ENCODE measurements around the gene GLRX3.

Gene GLRX3

DNA sequence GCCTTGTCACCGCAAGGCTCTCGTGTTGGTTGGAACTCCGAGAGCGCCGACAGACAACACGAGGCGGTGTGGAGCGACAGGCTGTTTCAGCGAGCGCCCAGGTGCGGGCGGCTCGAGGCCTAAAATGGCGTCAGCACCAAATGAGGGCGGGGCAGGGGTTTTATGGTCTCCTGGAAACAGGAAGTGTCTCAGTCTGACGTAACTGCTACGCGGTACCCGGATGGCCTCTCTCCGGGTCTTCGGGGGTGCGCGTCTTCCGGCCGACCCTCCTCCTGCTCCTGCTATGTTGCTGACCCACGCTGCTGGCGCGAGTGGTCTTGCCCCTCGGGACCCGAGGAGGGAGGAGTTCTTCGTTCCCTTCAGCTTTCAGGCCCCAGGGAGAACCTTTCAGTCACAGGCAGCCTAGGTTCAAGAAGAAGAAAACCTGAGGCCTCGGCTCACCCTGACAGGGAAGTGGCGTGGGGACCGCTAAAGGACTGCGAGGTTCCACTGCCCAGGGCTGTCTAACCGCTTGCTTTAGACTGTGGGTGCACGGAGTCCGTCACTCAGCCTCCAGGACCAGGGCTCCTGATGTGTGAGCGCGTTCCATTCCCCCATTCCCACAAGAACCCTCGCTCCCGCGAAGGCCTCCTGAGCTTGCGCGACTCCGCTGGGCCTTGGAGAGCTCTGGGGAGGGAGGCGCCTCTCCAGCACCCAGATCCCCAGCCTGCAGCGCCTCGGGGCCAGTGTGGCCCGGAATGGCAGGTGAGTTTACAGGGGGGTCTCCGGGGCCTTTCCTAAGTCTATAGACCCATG, 77.3 kb downstream of the GLRX3 start:
- DNase-seq: no peak

DNA sequence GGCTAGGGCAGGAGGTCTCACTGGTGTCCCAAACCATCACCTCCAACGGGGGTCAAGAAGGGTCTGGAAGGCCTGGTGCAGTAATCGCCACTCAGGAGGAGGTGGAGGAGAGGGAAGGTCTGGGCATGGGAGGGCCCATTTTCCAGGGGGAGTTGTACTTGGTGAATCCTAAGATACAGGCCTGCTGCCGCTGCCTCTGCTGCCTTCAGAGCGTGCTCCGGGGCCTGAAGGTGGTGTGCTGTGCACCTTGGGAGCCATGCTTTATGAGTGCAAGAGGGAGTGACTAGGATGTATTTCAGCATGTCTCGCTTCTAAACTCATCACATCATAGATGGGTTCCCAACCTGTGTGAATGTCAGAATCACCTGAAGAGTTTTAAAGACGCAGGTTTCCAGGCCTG, 78.2 kb downstream of the GLRX3 start:
- no peak for DNase-seq

DNA sequence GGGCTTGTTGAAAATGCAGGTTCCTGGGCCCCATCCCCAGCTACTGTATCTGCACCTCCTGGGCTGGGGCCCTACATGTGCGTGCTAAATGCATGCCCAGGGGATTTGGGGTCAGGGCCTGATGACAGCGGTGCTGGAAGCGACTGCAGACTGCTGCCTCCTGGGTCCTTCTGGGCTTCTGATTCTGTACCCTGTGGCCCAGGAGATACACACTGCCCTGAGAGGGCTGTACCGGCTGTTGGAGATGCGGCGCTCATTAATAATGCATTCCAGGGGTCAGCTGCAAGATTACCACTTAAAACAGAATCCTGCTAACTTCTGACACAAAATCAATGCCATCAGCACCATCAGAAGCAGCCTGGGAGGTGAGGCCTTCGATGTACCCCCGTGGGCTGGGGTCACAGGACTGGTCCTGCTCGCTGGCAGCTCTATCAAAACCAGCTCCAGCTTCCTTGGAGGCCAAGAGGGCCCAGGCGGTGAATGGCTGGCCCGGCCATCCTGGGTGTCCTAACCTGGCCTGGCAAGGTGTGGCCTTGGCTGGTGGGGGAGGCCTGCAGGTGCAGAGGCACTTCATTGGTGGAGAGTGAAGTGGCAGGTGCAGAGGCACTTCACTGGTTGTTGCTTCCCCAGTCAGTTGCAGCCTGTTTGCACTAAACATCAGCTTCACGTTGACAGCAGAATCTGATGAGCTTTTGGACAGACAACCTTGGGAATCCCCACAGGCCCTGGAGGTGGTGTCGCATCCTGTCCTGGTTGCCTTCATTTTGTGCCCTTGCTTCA, 79.2 kb downstream of the GLRX3 start:
- DNase-seq: no peak

DNA sequence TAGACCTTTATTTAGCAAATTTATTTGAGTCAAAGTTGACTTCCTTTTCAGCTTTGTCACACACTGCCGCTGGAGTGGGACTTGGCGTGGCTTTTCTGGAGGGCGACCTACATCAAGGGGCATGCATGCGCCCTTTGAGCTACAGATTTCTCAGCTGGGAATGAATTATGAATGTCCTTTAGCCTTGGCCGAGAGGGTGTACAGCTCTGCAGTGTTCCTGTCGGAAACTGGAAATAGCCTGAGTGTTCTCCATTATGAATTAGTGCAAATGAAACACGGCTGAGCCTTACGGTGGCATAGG, 79.7 kb downstream of the GLRX3 start:
- no peak for DNase-seq

DNA sequence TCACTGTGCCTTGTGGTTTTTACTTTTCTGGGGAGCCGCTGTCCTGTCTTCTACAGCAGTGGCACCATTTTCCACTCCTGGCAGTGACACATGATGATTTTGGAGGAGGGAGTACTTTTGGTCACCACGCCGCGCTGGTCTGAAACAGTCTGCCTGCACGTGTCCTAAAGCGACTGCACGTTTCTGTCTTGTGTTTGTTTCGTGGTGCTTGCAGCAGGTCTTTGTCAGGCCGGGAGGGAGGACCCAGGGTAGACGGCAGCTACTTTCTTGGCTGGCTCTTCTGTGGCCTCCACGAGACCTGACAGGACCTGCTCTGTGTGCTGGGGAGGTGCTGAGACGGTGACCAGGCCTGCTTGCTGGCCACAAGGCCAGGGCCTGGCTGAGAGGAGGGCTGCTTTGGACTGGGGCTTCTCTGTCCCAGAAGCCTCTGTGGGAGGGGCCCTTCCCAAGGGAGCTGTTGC, 82.0 kb downstream of the GLRX3 start:
- DNase-seq: no peak

DNA sequence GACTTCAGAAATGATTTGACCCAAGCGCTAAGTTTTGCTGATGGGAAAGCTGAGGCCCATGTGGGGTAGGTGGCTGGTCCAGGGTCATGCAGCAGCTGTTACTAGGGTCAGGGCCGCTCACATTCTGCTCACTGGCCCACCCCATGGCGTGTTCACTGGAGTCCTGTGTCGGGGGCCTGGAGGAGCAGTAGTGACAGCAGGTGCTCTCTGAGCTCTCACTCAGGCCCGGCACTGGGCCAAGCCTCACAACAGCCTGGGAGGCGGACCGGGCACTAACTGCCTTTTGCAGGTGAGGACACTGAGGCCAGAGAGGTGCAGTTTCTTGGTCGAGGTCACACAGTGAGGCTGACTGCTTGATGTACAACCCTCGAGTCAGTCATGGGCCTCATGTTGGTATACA, 82.7 kb downstream of the GLRX3 start:
- DNase-seq: no peak

DNA sequence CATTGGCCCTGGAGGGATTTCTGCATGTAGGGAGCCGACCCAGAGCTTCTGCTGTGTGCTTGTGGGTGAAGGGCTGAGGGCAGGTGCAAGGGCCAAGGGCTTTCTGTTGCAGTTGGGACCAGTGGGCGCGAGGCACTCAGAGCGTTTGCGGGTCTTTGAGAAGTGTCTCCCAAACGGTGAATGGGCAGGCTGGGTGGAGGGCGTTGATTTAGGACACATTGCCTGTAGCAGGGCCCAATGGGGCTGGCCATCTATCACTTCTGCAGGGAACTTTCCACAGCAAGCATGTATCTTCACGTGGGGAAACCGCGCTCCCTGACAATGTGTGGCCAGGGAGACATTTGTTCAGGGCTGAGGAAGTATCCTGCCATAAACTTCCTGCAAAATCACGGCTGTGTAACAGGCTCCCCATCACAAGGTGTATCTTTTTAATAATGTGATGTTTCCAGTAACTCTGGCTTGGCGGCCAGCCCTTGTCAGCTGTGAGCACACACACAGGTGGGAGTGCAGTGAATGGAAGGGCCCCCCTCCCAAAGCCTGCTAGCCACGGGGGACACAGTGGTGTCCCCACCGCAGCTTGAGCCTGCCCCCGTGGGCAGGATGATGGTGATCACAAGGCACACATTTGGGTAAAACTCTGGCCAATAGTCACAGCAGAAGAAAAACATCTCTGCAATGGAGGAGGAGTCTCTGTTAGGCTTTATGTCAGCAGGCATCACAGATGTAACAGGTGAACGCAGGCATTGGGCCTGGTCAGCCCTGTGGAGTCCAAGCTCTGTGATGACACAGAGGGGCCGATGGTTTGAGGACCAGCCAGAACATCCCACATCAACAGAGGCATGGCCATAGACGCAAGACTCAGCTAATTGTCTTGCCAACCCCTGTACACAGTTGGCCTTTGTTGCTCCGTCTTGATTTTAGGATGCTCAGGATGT, 84.3 kb downstream of the GLRX3 start:
- DNase-seq: no peak

DNA sequence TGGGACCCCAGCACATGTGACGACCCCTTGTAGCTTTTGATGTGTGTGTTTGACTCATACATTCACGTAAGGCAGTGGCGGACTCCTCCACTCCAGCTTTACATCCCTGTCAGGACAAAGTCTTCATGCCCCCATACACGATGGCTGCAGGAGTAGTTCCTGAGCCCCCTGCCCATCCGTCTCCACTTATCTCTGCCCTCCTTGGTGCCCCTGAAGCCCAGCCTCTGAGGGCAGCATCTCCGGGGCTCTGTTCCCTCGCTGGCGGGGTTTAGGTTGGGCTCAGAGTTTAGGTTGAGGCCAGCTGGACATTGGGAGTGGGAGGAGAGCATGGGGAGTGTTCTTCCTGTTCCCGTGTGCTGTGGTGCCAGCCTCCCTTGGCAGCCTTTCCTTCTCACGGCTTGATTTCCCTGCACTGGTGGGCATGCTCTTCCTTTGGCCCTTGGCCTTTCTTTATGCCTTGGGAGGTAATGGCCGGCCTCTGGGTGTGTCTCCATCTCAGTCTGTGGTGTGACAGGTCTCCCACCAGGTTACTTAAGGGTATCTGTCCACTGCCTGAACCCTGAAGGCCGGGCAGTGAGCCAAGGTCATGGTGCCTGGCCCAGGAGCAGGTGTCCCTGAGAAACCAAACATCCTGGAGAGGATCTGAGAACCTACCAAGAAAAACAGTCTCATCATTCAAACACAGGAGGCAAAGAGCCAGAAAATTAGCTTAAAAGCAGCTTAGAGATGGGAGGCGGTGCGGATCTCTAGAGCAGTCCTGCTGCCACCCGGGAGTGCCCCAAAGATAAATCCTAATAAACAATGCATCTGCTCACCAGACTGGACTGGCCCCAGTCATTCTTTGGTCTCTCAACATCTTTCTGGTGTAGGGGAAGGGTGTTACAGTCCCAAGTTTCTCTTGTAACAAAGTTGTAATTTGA, 85.5 kb downstream of the GLRX3 start:
- no peak for DNase-seq

DNA sequence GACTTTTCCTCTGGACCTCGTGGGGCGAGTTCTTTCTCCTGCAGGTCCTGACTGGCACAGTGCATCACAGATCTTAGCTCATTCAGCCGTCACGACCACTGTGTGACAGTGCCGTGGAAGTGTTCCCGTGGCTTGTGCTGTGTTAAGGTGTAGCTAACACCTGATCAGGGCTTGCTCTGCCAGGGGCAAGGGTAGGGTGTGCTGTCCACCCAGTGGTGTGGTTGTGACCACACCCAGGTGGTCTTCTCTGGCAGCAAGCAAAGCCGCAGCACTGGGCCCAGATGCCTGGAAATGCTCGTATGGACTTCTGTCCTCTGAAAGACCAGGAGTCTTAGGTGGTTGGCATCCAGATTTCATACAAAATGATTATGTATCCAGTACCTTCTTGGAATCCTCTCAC, 86.2 kb downstream of the GLRX3 start:
- no peak for DNase-seq

DNA sequence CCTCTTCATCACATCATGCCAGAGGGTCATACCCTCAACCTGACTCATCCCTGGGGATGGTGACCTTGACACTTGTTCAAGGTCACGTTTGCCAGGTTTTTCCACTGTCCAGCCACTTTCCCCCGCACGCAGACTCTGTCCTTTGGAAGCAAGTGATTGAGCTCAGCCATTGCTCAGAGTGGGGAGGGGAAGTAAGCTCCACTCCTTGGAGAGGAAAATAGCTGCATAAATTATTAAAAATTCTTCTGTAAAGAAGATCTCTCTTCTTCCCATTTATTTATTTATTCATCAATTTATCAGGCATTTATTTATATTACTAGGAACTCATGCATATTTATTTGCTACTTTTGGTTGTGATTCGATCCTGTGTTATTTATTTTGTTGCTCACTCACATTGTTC, 88.0 kb downstream of the GLRX3 start:
- no peak for DNase-seq

DNA sequence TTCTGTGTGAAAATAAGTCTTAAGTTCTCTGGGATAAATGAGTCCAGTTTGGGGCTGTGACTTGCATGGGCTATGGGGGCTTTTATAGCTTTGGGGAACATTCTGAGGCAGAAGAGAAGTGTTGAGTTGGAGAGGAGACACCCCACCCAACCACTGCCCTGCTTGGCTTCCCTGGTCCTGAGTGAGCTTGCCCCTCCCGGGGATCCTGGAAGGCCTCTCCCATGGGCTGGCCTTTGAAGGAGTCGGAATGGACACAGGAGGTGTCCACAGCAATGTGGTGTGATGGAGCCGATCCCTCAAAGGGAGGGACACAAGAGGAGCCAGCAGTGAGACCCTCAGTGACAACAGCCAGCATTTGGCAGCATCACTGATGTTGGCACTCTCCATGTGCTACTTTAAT, 89.8 kb downstream of the GLRX3 start:
- no peak for DNase-seq

DNA sequence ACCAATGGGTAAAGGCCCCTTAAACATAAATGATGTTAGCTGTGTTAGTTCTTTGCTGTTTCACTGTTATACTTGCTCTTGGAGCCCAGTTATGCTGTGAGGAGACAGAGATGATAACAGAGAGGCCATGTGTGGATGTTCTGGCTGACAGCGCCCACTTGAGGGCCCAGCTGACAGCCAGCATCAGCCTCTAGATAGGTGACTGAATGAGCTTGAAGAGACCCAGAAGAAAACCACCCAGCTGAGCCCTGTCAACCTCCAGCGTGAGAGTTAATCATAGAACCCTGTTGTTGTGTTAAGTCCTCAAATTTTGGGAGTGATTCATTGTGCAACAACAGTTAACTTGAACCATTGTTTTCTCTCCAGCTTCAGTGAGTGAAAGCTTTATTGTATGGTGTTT, 91.7 kb downstream of the GLRX3 start:
- DNase-seq: no peak

All from CD4-positive, alpha-beta T cell treated with Interferon gamma for 1 hour (primary cell).